Loucy (cell line): ENCODE measurements around the gene HOXB7.

ENCODE experiments used
- EZH2phosphoT487 ChIP-seq: fragments of 200-600 bp; IDR thresholded peaks from 2 replicates; pipeline ENCODE4 v1.6.1; 2018; ENCODE audit warnings: antibody characterized with exemption, mild to moderate bottlenecking, moderate library complexity, borderline replicate concordance
- TF ChIP-seq, protein P1 (sequence below): fragments of 200-600 bp; sonication (generic); conservative IDR thresholded peaks from 2 replicates; pipeline ENCODE4 v1.5.1; 2014; ENCODE audit warnings: mild to moderate bottlenecking, antibody characterized with exemption, low read length

- TF ChIP-seq, protein P1, sequence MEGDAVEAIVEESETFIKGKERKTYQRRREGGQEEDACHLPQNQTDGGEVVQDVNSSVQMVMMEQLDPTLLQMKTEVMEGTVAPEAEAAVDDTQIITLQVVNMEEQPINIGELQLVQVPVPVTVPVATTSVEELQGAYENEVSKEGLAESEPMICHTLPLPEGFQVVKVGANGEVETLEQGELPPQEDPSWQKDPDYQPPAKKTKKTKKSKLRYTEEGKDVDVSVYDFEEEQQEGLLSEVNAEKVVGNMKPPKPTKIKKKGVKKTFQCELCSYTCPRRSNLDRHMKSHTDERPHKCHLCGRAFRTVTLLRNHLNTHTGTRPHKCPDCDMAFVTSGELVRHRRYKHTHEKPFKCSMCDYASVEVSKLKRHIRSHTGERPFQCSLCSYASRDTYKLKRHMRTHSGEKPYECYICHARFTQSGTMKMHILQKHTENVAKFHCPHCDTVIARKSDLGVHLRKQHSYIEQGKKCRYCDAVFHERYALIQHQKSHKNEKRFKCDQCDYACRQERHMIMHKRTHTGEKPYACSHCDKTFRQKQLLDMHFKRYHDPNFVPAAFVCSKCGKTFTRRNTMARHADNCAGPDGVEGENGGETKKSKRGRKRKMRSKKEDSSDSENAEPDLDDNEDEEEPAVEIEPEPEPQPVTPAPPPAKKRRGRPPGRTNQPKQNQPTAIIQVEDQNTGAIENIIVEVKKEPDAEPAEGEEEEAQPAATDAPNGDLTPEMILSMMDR, result no peak
- TF ChIP-seq EZH2phosphoT487, result no peak
Observed at GRCh38 chr17:48647103-48647962, 36.5 kb upstream of the HOXB7 start.
